Fibroblast of skin of back (primary cell): Measurements from ENCODE around the gene CREBRF. TPM values are rescaled to one million over a fixed set of nuclear protein-coding genes. Genes with fewer than 3 reads are reported as not detected.
"Not testable (repeated sequence)": the region's sequence is repeated elsewhere in the genome, so short reads cannot be mapped to it uniquely, and the experiment has no call there.

Source experiments
- DNase-seq: peaks from one replicate; pipeline ENCODE4 v3.0.0-alpha.2; 2013
- polyA plus RNA-seq, 2 experiments: library from polyadenylated mRNA; unstranded; fragments of 120-200 nt; gene quantifications; one replicate each; pipeline ENCODE4 v1.2.1, GENCODE V29; 2013; ENCODE audit not compliant: insufficient read length in 2 of 2

The CREBRF gene
- polyA plus RNA-seq (2013, experiment 1 of 2; ENCODE audit: insufficient read length): 2.8 TPM
- polyA plus RNA-seq (2013, experiment 2 of 2; ENCODE audit: insufficient read length): 4.6 TPM

GRCh38 chr5:173055983-173056782, at the start of gene CREBRF:
Gene CREBRF (plus strand): TSS chr5:173056352. CDS start chr5:173080776, 24,424 bp downstream.
- DNase-seq: peak; percentile 96

- DNase-seq: peak; percentile 22
Measured at GRCh38 chr5:173010021-173010420, 46.1 kb upstream of the CREBRF start.

GRCh38 chr5:173010547-173011464, 45.3 kb upstream of the CREBRF start:
- peak; percentile 23 for DNase-seq

GRCh38 chr5:173011566-173011965, 44.6 kb upstream of the CREBRF start:
- DNase-seq: no peak

GRCh38 chr5:173012882-173013281, 43.3 kb upstream of the CREBRF start:
- DNase-seq: no peak

- DNase-seq: no peak
Measured at GRCh38 chr5:173014671-173015070, 41.5 kb upstream of the CREBRF start.

- DNase-seq: no peak
Measured at GRCh38 chr5:173015192-173015591, 41.0 kb upstream of the CREBRF start.

- DNase-seq: no peak
Measured at GRCh38 chr5:173015598-173016455, 40.3 kb upstream of the CREBRF start.

- peak; percentile 22 for DNase-seq
Measured at GRCh38 chr5:173016598-173017046, 39.5 kb upstream of the CREBRF start.

- not testable (repeated sequence) for DNase-seq
Measured at GRCh38 chr5:173017087-173017486, 39.1 kb upstream of the CREBRF start.

GRCh38 chr5:173018358-173018757, 37.8 kb upstream of the CREBRF start:
- no peak for DNase-seq

GRCh38 chr5:173020154-173020581, 36.0 kb upstream of the CREBRF start:
- no peak for DNase-seq

- DNase-seq: no peak
Measured at GRCh38 chr5:173020643-173021042, 35.5 kb upstream of the CREBRF start.

GRCh38 chr5:173025651-173026050, 30.5 kb upstream of the CREBRF start:
- DNase-seq: peak; percentile 20

GRCh38 chr5:173027905-173028304, 28.2 kb upstream of the CREBRF start:
- no peak for DNase-seq

GRCh38 chr5:173028811-173029327, 27.3 kb upstream of the CREBRF start:
- no peak for DNase-seq

- DNase-seq: no peak
Measured at GRCh38 chr5:173029499-173029921, 26.6 kb upstream of the CREBRF start.

GRCh38 chr5:173032096-173032495, 24.1 kb upstream of the CREBRF start:
- DNase-seq: not testable (repeated sequence)

- DNase-seq: no peak
Measured at GRCh38 chr5:173032730-173033129, 23.4 kb upstream of the CREBRF start.

- DNase-seq: no peak
Measured at GRCh38 chr5:173033923-173034322, 22.2 kb upstream of the CREBRF start.

- no peak for DNase-seq
Measured at GRCh38 chr5:173035904-173036707, 20.0 kb upstream of the CREBRF start.
